Posterior cingulate gyrus (tissue), 11 donors: ENCODE results near the gene KAZN.

Experiments used
- DNase-seq, 10 donors: peaks; one replicate each; pipeline versions ENCODE4 v3.0.0 to v3.0.0-alpha.2; 2020 to 2021; ENCODE audit warnings: mixed read lengths in 3 of 10
- intact Hi-C: fragments of 100-400 bp; cut with DNase I; formaldehyde crosslinking; loops from one replicate; pipeline ENCODE4 v1.15.1; 2023

Gene KAZN

GRCh38 chr1:15148941-15149340 is 550.5 kb downstream of the KAZN start:
- intact Hi-C loops, result no loop called here
- no peak for DNase-seq

DNA sequence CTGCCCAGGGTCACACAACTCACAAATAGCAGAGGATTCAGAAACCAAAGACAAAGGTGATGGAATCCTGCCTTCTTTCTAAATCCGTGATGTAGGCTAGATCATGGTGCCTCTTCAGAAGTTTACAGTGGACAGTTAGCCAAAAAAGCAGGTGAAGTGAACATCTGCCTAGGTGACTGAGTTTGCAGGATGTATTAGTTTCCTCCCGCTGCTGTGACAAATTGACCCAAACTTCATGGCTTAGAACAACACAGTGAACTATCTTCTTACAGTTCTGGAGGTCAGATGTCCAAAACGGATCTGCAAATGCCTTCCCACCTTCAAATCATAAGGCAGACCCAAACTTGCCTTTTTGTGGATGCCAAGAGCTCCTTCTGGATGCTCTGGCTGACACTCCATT is 551.9 kb downstream of the KAZN start:
- intact Hi-C loops, result loop anchor here (5.0 to 10.0 kb wide), 2 partner anchors 62 to 284 kb away; partner anchors contain the start of gene CTRC
- DNase-seq, result no peak

DNA sequence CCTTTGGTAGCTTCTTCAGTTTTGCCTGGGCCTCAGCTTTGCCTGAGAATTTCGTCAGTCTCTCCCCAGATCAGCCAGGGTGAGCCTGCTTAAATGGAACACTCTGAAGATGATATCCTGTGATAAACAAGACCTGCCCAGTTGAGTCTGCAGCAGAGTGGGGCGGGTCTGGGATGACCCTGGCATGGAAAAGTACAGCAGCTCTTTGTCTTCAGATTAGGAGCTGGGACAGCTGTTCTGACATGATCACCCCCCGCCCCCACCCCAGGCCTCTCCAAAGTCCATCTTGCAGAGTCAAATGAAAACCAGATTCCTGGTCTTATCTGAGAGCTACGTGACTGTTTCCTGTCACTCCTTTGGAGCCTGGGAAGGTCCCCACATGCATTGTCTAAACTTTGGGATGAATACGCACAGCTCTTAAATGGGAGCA is 552.9 kb downstream of the KAZN start:
- intact Hi-C loops, result loop anchor here (5.0 to 10.0 kb wide), 2 partner anchors 61 to 283 kb away; partner anchors contain the start of gene CTRC
- DNase-seq, result peak in 1 of 10 donors; percentile 14

- peak in 1 of 10 donors; percentile 21 for DNase-seq
- intact Hi-C loops, result loop anchor here (1.0 to 10.0 kb wide), 4 partner anchors 60 to 283 kb away; partner anchors contain the start of gene CTRC
These were observed 553.4 kb downstream of the KAZN start for GRCh38 chr1:15151871-15152270.

- intact Hi-C loops, result loop anchor here (1.0 to 10.0 kb wide), 4 partner anchors 60 to 282 kb away; partner anchors contain the start of gene CTRC
- peak; percentile 65 to 97 (median 80) for DNase-seq
These were observed 554.1 kb downstream of the KAZN start for GRCh38 chr1:15152318-15153183.

DNA sequence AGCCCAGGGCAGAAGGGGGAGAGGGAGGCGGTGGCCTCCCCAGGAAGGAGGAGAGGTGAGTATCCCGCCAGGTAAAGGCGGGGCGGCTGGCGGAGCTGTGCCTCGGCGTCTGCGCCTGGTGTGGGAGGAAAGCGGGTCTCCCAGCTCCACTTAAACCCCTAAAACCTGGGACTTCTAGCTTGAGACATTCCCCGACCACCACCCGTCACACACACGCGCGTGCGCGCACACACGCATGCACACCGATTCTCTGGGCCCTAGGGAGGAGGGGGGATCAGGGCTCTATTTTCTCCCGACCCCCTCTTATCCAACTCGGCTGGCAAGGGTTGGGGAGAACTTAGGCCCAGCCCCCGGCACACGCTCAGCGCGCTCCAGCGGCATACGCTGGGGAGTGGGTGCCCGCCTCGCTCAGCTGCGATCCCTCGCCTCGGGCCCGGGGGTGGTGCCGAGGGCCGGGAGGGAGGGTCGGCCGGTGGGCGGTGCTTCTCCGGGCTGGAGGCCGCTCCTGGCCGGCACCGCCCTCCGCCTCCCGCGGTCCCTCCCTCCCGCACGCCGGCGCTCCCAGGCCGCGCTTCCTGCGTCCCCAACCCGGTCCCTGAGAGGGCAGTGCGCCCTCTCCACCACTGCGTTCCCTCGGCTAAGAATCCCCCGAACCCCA is 554.8 kb downstream of the KAZN start, which contains the start of gene TMEM51:
Gene TMEM51 (plus strand): TSS at position 564 of the 658 bp plus-strand sequence. CDS start 61,341 bp downstream, outside the sequence.
- peak in 7 of 10 donors; percentile 20 to 91 (median 55) for DNase-seq
- intact Hi-C loops, result loop anchor here (5.0 to 10.0 kb wide), 2 partner anchors 59 to 281 kb away; partner anchors contain the start of gene CTRC

GRCh38 chr1:15153842-15154479 is 555.5 kb downstream of the KAZN start:
- peak; percentile 25 to 90 (median 50) for DNase-seq
- intact Hi-C loops, result loop anchor here (5.0 to 10.0 kb wide), 2 partner anchors 58 to 281 kb away; partner anchors contain the start of gene CTRC

DNA sequence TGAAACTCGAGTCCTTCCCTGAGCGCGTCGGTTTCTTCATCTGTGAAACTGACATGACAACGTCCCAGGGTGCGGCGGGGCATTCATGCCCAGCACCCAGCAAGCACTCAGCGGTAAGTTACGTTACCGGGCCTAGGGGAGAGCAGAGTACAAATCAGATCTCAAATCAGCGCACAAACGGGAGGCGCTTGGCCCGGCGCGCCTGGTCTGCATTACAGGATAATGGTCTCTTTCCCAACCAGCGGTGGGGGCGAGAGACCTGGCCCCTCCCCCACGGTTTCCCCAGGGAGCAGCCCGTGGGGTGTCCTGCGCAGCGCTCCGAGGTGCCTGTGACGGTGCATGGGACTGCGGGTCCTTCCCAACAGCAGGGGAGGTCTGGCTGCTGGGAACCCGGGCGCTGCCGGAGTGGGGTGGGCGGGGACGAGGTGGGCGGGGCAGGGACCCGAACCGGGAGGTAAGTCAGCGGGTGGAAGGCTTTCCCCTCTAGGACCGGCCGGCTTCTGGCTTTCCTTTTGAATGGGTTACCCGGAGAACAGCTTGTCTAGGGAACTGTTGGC is 556.1 kb downstream of the KAZN start:
- intact Hi-C loops, result loop anchor here (5.0 to 10.0 kb wide), 2 partner anchors 58 to 280 kb away; partner anchors contain the start of gene CTRC
- peak in 1 of 10 donors; percentile 81 for DNase-seq

DNA sequence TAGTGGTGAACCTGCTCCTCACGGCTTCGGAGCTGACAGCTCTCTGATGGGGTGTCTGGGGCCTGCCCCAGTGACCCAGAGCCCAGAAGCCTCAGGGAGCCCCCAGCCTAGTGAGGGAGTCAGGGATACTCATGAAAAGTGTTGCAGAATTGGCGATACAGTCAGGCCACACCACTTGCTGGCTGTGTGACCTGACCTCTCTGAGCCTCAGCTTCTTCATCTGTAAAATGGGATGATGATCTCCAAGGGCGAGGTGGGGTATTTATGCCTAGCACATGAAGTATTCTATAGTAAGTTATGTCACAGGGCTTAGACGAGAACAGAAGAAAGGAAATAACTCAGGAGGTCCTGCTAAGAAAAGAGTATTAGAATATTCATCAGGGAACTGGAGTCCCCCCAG is 556.7 kb downstream of the KAZN start:
- intact Hi-C loops, result loop anchor here (10.0 kb wide), 1 partner anchor 280 kb away; the partner anchor contains the start of gene CTRC
- peak in 1 of 10 donors; percentile 40 for DNase-seq

- peak in 1 of 10 donors; percentile 78 for DNase-seq
- intact Hi-C loops, result loop anchor here (10.0 kb wide), 1 partner anchor 279 kb away; the partner anchor contains the start of gene CTRC
These were observed 557.6 kb downstream of the KAZN start for GRCh38 chr1:15155888-15156741.

GRCh38 chr1:15156807-15157380 is 558.4 kb downstream of the KAZN start:
- intact Hi-C loops, result loop anchor here (10.0 kb wide), 1 partner anchor 278 kb away; the partner anchor contains the start of gene CTRC
- peak in 1 of 10 donors; percentile 22 for DNase-seq

- intact Hi-C loops, result loop anchor here (10.0 kb wide), 1 partner anchor 277 kb away; the partner anchor contains the start of gene CTRC
- DNase-seq, result peak in 1 of 10 donors; percentile 41
These were observed 559.3 kb downstream of the KAZN start for GRCh38 chr1:15157524-15158399.

GRCh38 chr1:15158506-15159165 is 560.2 kb downstream of the KAZN start:
- peak in 1 of 10 donors; percentile 56 for DNase-seq
- intact Hi-C loops, result loop anchor here (10.0 kb wide), 1 partner anchor 276 kb away; the partner anchor contains the start of gene CTRC

DNA sequence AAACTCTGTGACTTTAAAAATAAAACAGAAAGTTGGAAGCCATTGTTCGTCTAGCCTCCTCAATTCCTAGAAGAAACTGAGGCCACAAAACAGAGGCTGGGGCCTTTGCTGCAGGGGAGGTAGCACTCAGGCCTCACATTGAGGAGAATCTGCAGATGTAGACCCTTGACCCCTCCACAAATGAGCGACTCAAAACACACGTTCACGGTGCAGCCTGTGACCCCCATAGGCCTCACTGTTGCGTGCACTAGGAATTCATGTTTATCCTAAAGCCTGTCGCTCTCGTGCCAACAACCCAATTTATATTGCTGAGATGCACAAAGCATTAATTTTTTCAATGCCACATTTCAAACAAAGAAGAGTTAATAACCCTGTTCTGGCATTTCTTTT is 560.7 kb downstream of the KAZN start:
- DNase-seq, result no peak
- intact Hi-C loops, result loop anchor here (10.0 kb wide), 1 partner anchor 276 kb away; the partner anchor contains the start of gene CTRC

- intact Hi-C loops, result no loop called here
- no peak for DNase-seq
These were observed 562.1 kb downstream of the KAZN start for GRCh38 chr1:15160626-15161025.

- intact Hi-C loops, result no loop called here
- DNase-seq, result peak in 1 of 10 donors; percentile 8
These were observed 568.9 kb downstream of the KAZN start for GRCh38 chr1:15167386-15167785.
